ENCODE data around the gene EDN2. TPM values are rescaled to one million over a fixed set of nuclear protein-coding genes. Genes with fewer than 3 reads are reported as not detected.

The EDN2 gene
- total and polyA plus RNA-seq, 4 donors: 0.10 to 0.13 TPM; not detected in 2

- 82% methylated on average over 12 of the region's 12 CpGs for WGBS
- Histone ChIP-seq H3K4me1 (ENCODE audit: control insufficient read depth in 4 of 4, insufficient read depth in 4 of 4, low read length in 3 of 4) (no peaks in the 10 kb centered on the region), H3K36me3 (ENCODE audit: control insufficient read depth in 4 of 4, insufficient read depth in 3 of 4, low read depth in 1 of 4, low read length in 3 of 4) (no peaks in the 10 kb centered on the region), H3K9ac (ENCODE audit: low read depth in 1 of 2, low read length in 2 of 2) (no peak overlapping the region), H3K27me3 (ENCODE audit: control insufficient read depth in 4 of 4, insufficient read depth in 4 of 4, low read length in 3 of 4) (no peaks in the 10 kb centered on the region), H3K27ac (ENCODE audit: low read depth in 1 of 2, low read length in 2 of 2) (no peak overlapping the region), H3K4me3 (ENCODE audit: low read depth in 1 of 3, low read length in 3 of 3) (no peak overlapping the region), H3K9me3 (ENCODE audit: control insufficient read depth in 4 of 4, low read length in 3 of 4) (no peaks in the 10 kb centered on the region)
- no peak for DNase-seq (ENCODE audit: low spot score)
- TF ChIP-seq HNF4G (IDR thresholded peaks at IDR 0.05): no peak
- no peak for TF ChIP-seq TAF1 (conservative IDR thresholded peaks at IDR 0.05)
- TF ChIP-seq ZBTB33 (IDR thresholded peaks at IDR 0.05): no peak
- no peak for TF ChIP-seq MAX (IDR thresholded peaks at IDR 0.05)
- no peak for TF ChIP-seq NR2F2 (IDR thresholded peaks at IDR 0.05)
- no peak for TF ChIP-seq FOXA1 (IDR thresholded peaks at IDR 0.05)
- no peak for TF ChIP-seq CTCF (IDR thresholded peaks at IDR 0.05; ENCODE audit: low read depth, low read length, missing input control)
- no peak for TF ChIP-seq SP1 (IDR thresholded peaks at IDR 0.05)
- TF ChIP-seq HNF4A (conservative IDR thresholded peaks at IDR 0.05): no peak
- TF ChIP-seq EGR1 (IDR thresholded peaks at IDR 0.05; ENCODE audit: low read depth in 2 of 2): no peak
These were observed 16.2 kb downstream of the EDN2 start for GRCh38 chr1:41468122-41468762.

GRCh38 chr1:41467673-41468072, 16.8 kb downstream of the EDN2 start:
- H3K4me3 ChIP-seq (ENCODE audit: low read depth in 1 of 3, low read length in 3 of 3): no peak overlapping the region
- TF ChIP-seq HNF4A (conservative IDR thresholded peaks at IDR 0.05): no peak
- TF ChIP-seq TAF1 (conservative IDR thresholded peaks at IDR 0.05): no peak
- TF ChIP-seq RAD21 (IDR thresholded peaks at IDR 0.05): no peak
- no peak for TF ChIP-seq FOXA2 (IDR thresholded peaks at IDR 0.05)
- no peak for TF ChIP-seq FOXA1 (IDR thresholded peaks at IDR 0.05)
- no peak for TF ChIP-seq YY1 (IDR thresholded peaks at IDR 0.05)
- TF ChIP-seq ZBTB33 (IDR thresholded peaks at IDR 0.05): no peak
- TF ChIP-seq NR2F2 (IDR thresholded peaks at IDR 0.05): no peak
- TF ChIP-seq EGR1 (IDR thresholded peaks at IDR 0.05; ENCODE audit: low read depth in 2 of 2): no peak
- TF ChIP-seq RXRA (IDR thresholded peaks at IDR 0.05): no peak
- no peak for TF ChIP-seq SP1 (IDR thresholded peaks at IDR 0.05)
- no peak for TF ChIP-seq ATF3 (IDR thresholded peaks at IDR 0.05)
- TF ChIP-seq HNF4G (IDR thresholded peaks at IDR 0.05): no peak
- no peak for TF ChIP-seq MAX (IDR thresholded peaks at IDR 0.05)
- TF ChIP-seq REST (IDR thresholded peaks at IDR 0.05): no peak
- no peak for TF ChIP-seq GABPA (IDR thresholded peaks at IDR 0.05 in 1 of 2, conservative IDR thresholded peaks at IDR 0.05 in 1 of 2)
- no peak for TF ChIP-seq JUND (IDR thresholded peaks at IDR 0.05)
- WGBS: 61% methylated on average over 4 of the region's 4 CpGs
- H3K36me3 ChIP-seq (ENCODE audit: control insufficient read depth in 4 of 4, insufficient read depth in 3 of 4, low read depth in 1 of 4, low read length in 3 of 4): no peaks in the 10 kb centered on the region
- H3K27me3 ChIP-seq (ENCODE audit: control insufficient read depth in 4 of 4, insufficient read depth in 4 of 4, low read length in 3 of 4): no peaks in the 10 kb centered on the region
- H3K27ac ChIP-seq (ENCODE audit: low read depth in 1 of 2, low read length in 2 of 2): no peak overlapping the region
- no peaks in the 10 kb centered on the region for H3K4me1 ChIP-seq (ENCODE audit: control insufficient read depth in 4 of 4, insufficient read depth in 4 of 4, low read length in 3 of 4)
- no peak for DNase-seq (ENCODE audit: low spot score)
- no peaks in the 10 kb centered on the region for H3K9me3 ChIP-seq (ENCODE audit: control insufficient read depth in 4 of 4, low read length in 3 of 4)
- H3K9ac ChIP-seq (ENCODE audit: low read depth in 1 of 2, low read length in 2 of 2): no peak overlapping the region

Data from liver (tissue), 9 donors.